Adrenal gland (tissue), 5 donors: ENCODE measurements around the gene HEXIM1.

Experiments used
- CTCF ChIP-seq, 6 experiments: fragments of 450-650 bp in 4 of 6; fragments of 200-600 bp in 2 of 6; sonication (generic) in 1 of 6; IDR thresholded peaks; 1 replicate in 5 of 6; 2 replicates in 1 of 6; pipeline versions ENCODE4 v1.5.1 to v1.8.0; 2016 to 2021; ENCODE audit warnings: antibody characterized with exemption in 6 of 6, mild to moderate bottlenecking in 2 of 6, moderate library complexity in 1 of 6
- POLR2A ChIP-seq, 2 donors: fragments of 450-650 bp; IDR thresholded peaks; one replicate each; pipeline ENCODE4 v1.6.1; 2017; ENCODE audit warnings: antibody characterized with exemption in 2 of 2, mild to moderate bottlenecking in 2 of 2, moderate library complexity in 1 of 2
- donor health status: DM: no; HTN: no; CAD: no.

- no peak for TF ChIP-seq CTCF (IDR thresholded peaks at IDR 0.05)
- TF ChIP-seq POLR2A (IDR thresholded peaks at IDR 0.05), result no peak
Observed at GRCh38 chr17:45146592-45146889, 1.7 kb upstream of the HEXIM1 start.
